Activated naive CD4-positive, alpha-beta T cell treated with anti-CD3 and anti-CD28 coated beads for 36 hours (primary cell): ENCODE data around the gene RAB6B. TPM values are rescaled to one million over a fixed set of nuclear protein-coding genes. Genes with fewer than 3 reads are reported as not detected.
A peak's percentile ranks its signal among the peaks of the same experiment; 100 is the strongest.

ENCODE experiments used
- CTCF ChIA-PET: fragments of 350-600 bp; sonication (Branson Sonifier 250); formaldehyde crosslinking; loops from one replicate; lab custom pipeline; 2021; ENCODE audit warnings: antibody characterized with exemption; lab: Charles Lee
- DNase-seq: peaks from one replicate; pipeline ENCODE4 v3.0.0-alpha.2; 2020
- H3K27ac Mint-ChIP-seq: one replicate; pipeline ENCODE4 v1.8.0; 2021; ENCODE audit warnings: mild to moderate bottlenecking, mixed read lengths
- H3K27me3 Mint-ChIP-seq: one replicate; pipeline ENCODE4 v1.8.0; 2021; ENCODE audit warnings: low read depth, mixed read lengths
- H3K36me3 Mint-ChIP-seq: one replicate; pipeline ENCODE4 v1.8.0; 2021; ENCODE audit warnings: low read depth, mixed read lengths
- H3K4me1 Mint-ChIP-seq: one replicate; pipeline ENCODE4 v1.8.0; 2021; ENCODE audit warnings: low read depth, mixed read lengths
- H3K4me3 Mint-ChIP-seq: one replicate; pipeline ENCODE4 v1.8.0; 2021; ENCODE audit warnings: mild to moderate bottlenecking, moderate library complexity, mixed read lengths
- H3K9me3 Mint-ChIP-seq: one replicate; pipeline ENCODE4 v1.8.0; 2021; ENCODE audit warnings: mixed read lengths
- intact Hi-C: fragments of 100-400 bp; cut with micrococcal nuclease; formaldehyde crosslinking; loops from one replicate; pipeline ENCODE4 v1.15.1; 2023
- total RNA-seq, 2 experiments: library from RNA; stranded (reverse); gene quantifications; one replicate each; pipeline ENCODE4 v1.2.3, GENCODE V29; 2021

RAB6B gene
- total RNA-seq, 2 experiments from 2014 or later = not detected

DNA sequence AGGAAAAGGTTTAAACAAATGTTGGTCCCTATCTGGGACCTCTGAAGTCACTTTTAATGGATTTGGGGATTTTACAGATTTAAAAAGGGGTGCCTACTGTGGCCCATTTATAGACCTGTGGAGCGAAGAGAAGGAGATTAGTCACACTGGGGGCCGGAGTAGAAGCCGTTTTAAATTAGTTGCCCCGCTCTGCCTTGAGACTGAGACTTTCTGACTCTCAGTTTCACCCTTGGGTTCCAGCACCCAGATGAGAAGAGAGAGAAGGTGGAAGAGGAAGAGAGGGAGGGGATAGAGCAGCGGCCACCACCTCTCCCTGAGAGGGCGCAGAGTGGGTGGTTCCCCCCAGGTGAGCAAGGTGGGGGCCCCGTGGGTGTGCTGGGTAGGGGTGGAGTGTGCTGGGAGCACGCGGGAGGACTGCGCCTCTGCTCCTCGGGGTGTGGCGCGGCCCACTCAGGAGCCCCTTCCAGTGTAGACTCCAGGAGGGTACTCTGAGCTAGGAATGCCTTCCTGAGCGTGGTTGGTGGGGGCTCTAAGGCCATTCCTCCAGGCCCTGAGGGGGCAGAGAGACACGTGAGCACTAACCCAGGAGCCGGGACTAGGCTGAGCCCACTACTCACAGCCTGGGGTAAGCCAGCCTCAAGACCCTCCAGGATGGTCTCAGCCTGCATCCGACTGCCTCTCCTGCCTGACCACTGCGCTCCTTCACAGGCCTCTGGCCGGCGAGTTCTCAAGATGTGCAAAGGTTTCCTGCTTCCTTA is 32.6 kb upstream of the RAB6B start:
- DNase-seq = no peak
- Mint-ChIP-seq H3K9me3 (no peaks in the 10 kb centered on the region), H3K4me1 (peaks cover 6% of the 10 kb centered on the region), H3K36me3 (no peaks in the 10 kb centered on the region), H3K27me3 (peaks cover 2% of the 10 kb centered on the region), H3K27ac (no peak overlapping the region), H3K4me3 (no peak overlapping the region)
- intact Hi-C loops = loop anchor here (5.0 to 10.0 kb wide), 6 partner anchors 61 to 1206 kb away; partner anchors contain the start of genes ANAPC13, CDV3, CEP63 and NPHP3
- CTCF ChIA-PET = interaction anchor here (0.6 to 2.5 kb wide), 6 partner anchors 8 to 440 kb away, joined by 3 to 17 read pairs (median 4); no protein-coding TSS in a partner anchor

- H3K9me3 Mint-ChIP-seq = no peaks in the 10 kb centered on the region
- H3K36me3 Mint-ChIP-seq = no peaks in the 10 kb centered on the region
- CTCF ChIA-PET = interaction anchor here (0.7 to 2.5 kb wide), 5 partner anchors 8 to 439 kb away, joined by 3 to 17 read pairs (median 3); no protein-coding TSS in a partner anchor
- peaks cover 2% of the 10 kb centered on the region for H3K27me3 Mint-ChIP-seq
- H3K27ac Mint-ChIP-seq = no peak overlapping the region
- DNase-seq = peak; percentile 60
- peaks cover 6% of the 10 kb centered on the region for H3K4me1 Mint-ChIP-seq
- H3K4me3 Mint-ChIP-seq = no peak overlapping the region
- intact Hi-C loops = loop anchor here (1.0 to 10.0 kb wide), 8 partner anchors 60 to 1205 kb away; partner anchors contain the start of genes ANAPC13, CDV3, CEP63 and NPHP3
These were observed 31.9 kb upstream of the RAB6B start for GRCh38 chr3:133927540-133928066.

DNA sequence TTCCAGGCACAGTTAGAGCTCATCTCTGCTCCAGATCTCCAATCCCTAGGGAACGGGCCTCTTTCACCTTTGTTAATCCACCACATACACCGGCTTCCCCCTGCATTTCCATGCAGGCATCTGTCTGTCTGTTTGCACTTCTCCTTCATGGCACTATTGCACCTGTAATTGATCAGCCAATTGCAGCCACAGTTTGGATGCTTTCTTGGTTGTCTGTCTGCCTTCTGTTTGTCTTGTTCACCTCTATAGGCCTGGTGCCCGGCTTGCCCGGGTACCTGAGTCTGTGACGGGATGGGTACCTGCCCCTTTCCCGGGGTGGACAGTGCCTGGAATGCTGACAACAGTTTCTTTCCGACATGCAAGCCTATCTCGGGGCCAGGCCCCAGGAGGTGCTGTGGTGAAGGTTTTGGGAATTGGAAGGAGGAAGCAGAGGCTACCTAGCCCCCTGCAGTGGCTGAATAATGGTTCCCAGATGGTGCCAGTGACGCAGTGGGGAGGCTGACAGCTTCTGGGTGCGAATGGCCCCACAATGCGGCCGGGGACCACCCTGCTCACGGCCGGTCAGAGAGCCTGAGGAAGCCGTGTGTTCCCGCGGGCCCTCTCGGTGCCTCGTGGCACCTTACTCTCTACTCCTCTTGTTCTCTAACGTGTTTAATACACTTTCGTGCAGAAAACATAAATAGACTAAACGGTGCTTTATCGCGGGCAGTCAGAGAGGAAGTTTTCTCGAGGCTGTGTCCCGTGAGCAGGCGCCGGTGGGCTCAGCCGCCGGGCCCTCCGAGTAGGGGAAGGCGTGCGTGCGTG is 31.3 kb upstream of the RAB6B start:
- Mint-ChIP-seq H3K27me3 (peaks cover 2% of the 10 kb centered on the region), H3K4me1 (peaks cover 6% of the 10 kb centered on the region), H3K4me3 (peak overlapping the region; percentile 42), H3K9me3 (no peaks in the 10 kb centered on the region), H3K27ac (no peak overlapping the region), H3K36me3 (no peaks in the 10 kb centered on the region)
- intact Hi-C loops = loop anchor here (1.0 to 10.0 kb wide), 8 partner anchors 60 to 1205 kb away; partner anchors contain the start of genes ANAPC13, CDV3, CEP63 and NPHP3
- DNase-seq = no peak
- CTCF ChIA-PET = interaction anchor here (0.6 to 0.8 kb wide), 2 partner anchors 107 to 108 kb away, joined by 3 to 5 read pairs; no protein-coding TSS in a partner anchor

GRCh38 chr3:133925960-133926735 is 30.5 kb upstream of the RAB6B start:
- no peak overlapping the region for H3K4me3 Mint-ChIP-seq
- H3K4me1 Mint-ChIP-seq = peaks cover 6% of the 10 kb centered on the region
- no peak overlapping the region for H3K27ac Mint-ChIP-seq
- H3K36me3 Mint-ChIP-seq = no peaks in the 10 kb centered on the region
- no peaks in the 10 kb centered on the region for H3K9me3 Mint-ChIP-seq
- peaks cover 2% of the 10 kb centered on the region for H3K27me3 Mint-ChIP-seq
- DNase-seq = no peak
- CTCF ChIA-PET = interaction anchor here (0.6 to 1.2 kb wide), 6 partner anchors 10 to 132 kb away, joined by 3 to 5 read pairs (median 4); no protein-coding TSS in a partner anchor
- intact Hi-C loops = loop anchor here (5.0 to 10.0 kb wide), 6 partner anchors 59 to 1204 kb away; partner anchors contain the start of genes ANAPC13, CDV3, CEP63 and NPHP3

- no peak for DNase-seq
- no peak overlapping the region for H3K27ac Mint-ChIP-seq
- no peaks in the 10 kb centered on the region for H3K36me3 Mint-ChIP-seq
- peaks cover 6% of the 10 kb centered on the region for H3K4me1 Mint-ChIP-seq
- H3K4me3 Mint-ChIP-seq = no peak overlapping the region
- CTCF ChIA-PET = no interaction called here
- intact Hi-C loops = loop anchor here (10.0 kb wide), 1 partner anchor 429 kb away; no protein-coding TSS in a partner anchor
- no peaks in the 10 kb centered on the region for H3K9me3 Mint-ChIP-seq
- peaks cover 2% of the 10 kb centered on the region for H3K27me3 Mint-ChIP-seq
These were observed 28.4 kb upstream of the RAB6B start for GRCh38 chr3:133924041-133924440.

DNA sequence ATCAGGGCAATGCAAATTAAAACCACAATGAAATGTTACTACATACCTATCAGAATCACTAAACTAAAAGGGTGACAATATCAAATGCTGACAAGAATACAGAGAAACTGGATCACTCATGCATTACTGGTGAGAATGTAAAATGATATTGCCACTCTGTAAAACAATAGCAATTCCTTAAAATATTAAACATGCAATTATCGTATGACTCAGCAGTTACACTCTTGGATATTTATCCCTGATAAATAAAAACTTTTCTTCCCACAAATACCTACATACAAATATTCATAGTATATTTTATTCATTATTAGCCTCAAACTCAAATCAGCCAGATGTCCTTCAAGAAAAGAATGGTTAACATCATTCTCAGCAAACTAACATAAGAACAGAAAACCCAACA is 25.9 kb upstream of the RAB6B start:
- Mint-ChIP-seq H3K4me1 (no peaks in the 10 kb centered on the region), H3K27ac (no peak overlapping the region), H3K27me3 (peaks cover 8% of the 10 kb centered on the region), H3K4me3 (no peak overlapping the region), H3K36me3 (no peaks in the 10 kb centered on the region), H3K9me3 (peaks cover 4% of the 10 kb centered on the region)
- DNase-seq = no peak
- intact Hi-C loops = loop anchor here (10.0 kb wide), 1 partner anchor 427 kb away; no protein-coding TSS in a partner anchor
- CTCF ChIA-PET = no interaction called here

DNA sequence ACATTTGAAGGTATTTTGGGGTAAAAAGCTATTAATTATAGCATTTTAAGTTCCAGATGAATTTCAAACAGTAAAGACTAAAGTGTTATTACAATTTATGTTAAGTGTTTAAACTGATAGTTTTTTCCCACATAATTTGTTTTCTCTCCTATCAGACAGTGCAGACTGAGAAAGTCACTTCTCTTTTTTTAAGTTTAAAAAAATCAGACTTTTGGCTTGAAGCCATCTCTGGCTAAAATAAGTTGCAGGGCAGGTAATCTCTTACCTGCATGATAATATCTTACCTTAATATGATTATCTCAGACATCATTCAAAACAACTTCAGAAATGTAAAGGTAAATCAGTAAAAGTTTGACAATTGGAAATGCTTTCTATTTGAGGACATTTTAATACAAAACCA is 21.5 kb upstream of the RAB6B start:
- Mint-ChIP-seq H3K36me3 (no peaks in the 10 kb centered on the region), H3K4me1 (no peaks in the 10 kb centered on the region), H3K9me3 (peaks cover 4% of the 10 kb centered on the region), H3K27me3 (peaks cover 12% of the 10 kb centered on the region), H3K4me3 (no peak overlapping the region), H3K27ac (no peak overlapping the region)
- intact Hi-C loops = no loop called here
- CTCF ChIA-PET = interaction anchor here (0.5 kb wide), 1 partner anchor 96 kb away, joined by 5 read pairs; no protein-coding TSS in a partner anchor
- DNase-seq = no peak

DNA sequence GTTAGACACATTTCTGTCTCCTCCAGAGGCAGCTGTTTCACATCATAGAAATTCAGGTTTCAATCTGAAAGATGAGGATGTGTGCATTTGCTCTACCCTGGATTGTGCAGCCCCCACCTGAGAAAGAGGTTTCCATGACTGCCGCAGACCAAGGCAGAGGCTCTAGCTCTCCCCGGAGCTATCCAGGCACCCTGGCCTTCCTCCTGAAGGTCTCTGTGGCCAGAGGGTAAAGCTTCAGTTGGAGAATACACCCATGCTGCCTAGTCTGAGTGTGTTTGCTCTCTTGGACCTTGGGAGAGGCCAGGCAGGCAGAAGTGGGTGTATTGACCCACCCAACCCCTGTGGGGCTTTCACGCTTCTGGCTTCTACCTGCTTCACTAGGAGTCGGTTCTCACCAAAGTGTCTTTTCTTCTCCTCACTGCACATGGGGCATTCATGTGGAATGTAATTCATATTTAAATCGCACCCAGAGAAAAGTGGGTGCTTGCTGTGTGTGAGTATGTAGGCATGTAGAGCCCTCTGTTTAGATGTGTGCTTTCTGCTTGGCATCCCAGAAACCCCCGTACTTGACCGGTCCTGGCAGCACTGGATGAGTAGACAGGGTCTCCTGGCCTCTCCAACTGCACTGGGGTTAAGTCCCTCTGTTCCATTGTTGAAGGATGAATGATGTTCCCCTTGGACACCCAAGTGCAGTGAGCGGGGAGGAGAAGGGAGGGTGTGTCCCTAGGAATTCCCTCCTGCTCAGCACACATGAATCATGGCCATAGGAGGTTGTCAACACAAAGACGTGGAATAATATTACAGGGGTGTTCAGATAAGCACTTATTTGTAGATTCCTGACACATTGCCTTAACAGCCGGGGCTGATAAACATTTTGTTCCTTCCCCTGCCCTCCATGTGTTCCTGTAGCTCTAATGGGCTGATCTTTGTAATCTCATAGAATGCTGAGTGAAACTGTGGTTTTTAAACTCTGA is 20.3 kb upstream of the RAB6B start:
- Mint-ChIP-seq H3K36me3 (no peaks in the 10 kb centered on the region), H3K27ac (no peak overlapping the region), H3K9me3 (peaks cover 4% of the 10 kb centered on the region), H3K4me3 (no peak overlapping the region), H3K27me3 (peaks cover 12% of the 10 kb centered on the region), H3K4me1 (no peaks in the 10 kb centered on the region)
- intact Hi-C loops = no loop called here
- CTCF ChIA-PET = no interaction called here
- DNase-seq = no peak

DNA sequence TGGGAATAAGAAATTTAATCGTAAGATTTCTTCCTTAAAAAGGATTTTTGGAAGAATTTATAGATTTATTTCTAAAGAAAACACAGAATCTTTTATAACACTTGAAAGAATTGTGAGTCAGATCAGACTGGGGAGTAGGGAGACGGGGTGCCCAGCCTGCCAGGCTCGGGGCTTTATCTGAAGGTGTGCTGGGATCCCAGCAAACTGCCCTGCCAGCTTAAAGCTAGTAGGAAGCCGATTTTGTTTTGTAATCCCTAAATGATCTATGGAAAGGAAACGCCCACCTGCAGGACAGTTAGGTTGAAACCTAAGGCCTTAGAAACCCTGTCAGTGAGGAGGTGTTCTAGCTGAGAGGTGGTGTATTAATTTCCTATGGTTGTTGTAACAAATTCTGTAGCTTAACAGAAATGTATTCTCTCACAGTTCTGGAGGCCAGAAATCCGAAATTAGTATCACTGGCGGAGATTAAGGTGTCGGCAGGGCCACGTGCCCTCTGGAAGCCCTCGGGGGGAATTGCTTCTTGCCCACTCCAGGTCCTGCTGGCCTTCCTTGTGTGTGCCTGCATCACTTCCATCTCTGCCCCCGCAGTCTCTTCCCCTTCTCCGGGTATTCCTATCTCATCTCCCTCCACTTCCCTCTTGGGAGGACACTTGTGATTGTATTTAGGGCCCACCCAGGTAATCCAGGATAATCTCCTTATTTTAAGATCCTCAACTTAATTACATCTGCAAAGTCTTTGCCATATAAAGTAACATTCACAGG is 19.3 kb upstream of the RAB6B start:
- CTCF ChIA-PET = no interaction called here
- no peak for DNase-seq
- Mint-ChIP-seq H3K4me3 (no peak overlapping the region), H3K36me3 (no peaks in the 10 kb centered on the region), H3K27ac (no peak overlapping the region), H3K9me3 (peaks cover 4% of the 10 kb centered on the region), H3K4me1 (no peaks in the 10 kb centered on the region), H3K27me3 (peaks cover 17% of the 10 kb centered on the region)
- intact Hi-C loops = no loop called here

DNA sequence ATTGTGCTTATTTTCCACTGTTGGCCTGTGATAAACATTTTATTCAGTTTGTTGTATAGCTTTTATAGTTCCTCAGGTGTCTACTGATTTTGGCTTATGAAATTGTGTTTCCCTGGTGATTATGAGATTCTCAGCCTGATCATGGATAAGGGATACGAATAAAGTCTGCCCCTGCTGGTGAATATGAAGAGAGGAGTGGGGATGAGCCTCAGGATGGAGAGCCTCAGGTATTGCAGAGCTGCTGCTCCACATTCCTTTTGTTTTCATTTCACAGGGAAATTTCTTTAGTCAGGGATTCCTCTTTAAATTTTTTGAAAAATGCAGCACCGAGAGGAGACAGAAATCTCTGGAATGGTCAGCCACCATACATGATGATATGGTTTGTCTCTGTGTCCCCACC is 14.7 kb upstream of the RAB6B start:
- Mint-ChIP-seq H3K36me3 (no peaks in the 10 kb centered on the region), H3K4me3 (no peak overlapping the region), H3K27ac (no peak overlapping the region), H3K9me3 (no peaks in the 10 kb centered on the region), H3K4me1 (no peaks in the 10 kb centered on the region), H3K27me3 (peaks cover 16% of the 10 kb centered on the region)
- no peak for DNase-seq
- CTCF ChIA-PET = no interaction called here
- intact Hi-C loops = no loop called here
